CD4-positive, alpha-beta T cell treated with Interleukin-6 at 100 ng/mL for 8 hours (primary cell): ENCODE data around the gene CEMIP.

Experiments used
- DNase-seq: peaks from one replicate; pipeline ENCODE4 v3.0.0-alpha.2; 2020; ENCODE audit warnings: mixed read lengths, low spot score

The CEMIP gene

GRCh38 chr15:80979538-80980200 lies 200.5 kb downstream of the CEMIP start:
- DNase-seq, result no peak

- DNase-seq, result no peak
These were observed 203.0 kb downstream of the CEMIP start for GRCh38 chr15:80982205-80982604.

- no peak for DNase-seq
These were observed 203.7 kb downstream of the CEMIP start for GRCh38 chr15:80982839-80983238.

DNA sequence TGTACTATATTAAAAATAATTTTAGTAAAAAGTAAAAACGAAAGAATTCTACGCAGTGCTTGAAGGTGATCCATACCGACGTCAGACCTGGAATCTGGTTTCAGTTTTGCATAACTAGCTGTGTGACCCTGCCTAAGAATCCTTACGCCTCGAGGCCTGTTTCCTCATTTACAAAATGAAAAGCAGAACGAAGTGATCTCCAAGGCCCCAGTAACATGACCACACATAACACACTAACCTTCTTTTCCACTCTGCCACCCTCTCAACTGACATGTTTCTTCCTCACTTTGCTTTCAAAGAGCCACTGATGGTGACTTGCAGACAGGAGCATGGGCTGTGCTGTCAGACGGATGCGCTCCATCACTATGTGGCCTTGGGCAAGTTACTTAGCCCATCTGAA lies 205.7 kb downstream of the CEMIP start:
- DNase-seq, result no peak

- DNase-seq, result no peak
These were observed 206.8 kb downstream of the CEMIP start for GRCh38 chr15:80985981-80986380.

- DNase-seq, result no peak
These were observed 207.3 kb downstream of the CEMIP start for GRCh38 chr15:80986487-80986886.

GRCh38 chr15:80988148-80988796 lies 209.1 kb downstream of the CEMIP start:
- DNase-seq, result no peak

DNA sequence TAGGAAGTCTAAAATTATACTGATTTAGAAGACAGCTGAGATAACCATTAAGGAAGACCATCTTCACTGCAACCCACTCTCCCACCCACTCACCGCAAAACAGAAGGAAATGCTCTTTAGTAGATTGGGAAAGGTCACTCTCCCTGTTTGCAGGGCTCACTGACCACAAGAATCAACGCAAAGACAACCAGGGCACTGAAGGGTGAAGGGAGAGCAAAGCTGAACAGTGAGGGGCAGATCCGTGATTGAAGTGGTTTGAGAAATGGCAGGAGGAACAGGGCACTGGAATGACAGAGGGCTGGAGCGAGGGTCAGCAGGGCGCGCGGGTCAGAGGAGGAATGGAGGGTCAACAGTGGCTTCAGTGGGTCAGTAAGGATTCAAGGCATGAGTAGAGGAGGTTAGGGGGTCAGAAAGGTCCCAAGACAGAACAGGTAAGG lies 209.9 kb downstream of the CEMIP start:
- DNase-seq, result no peak

- DNase-seq, result peak; percentile 97
These were observed 210.6 kb downstream of the CEMIP start, which contains the start of gene MESD for GRCh38 chr15:80989518-80990478. MESD (minus strand) TSS chr15:80989819; CDS start chr15:80989791, 28 bp downstream.

DNA sequence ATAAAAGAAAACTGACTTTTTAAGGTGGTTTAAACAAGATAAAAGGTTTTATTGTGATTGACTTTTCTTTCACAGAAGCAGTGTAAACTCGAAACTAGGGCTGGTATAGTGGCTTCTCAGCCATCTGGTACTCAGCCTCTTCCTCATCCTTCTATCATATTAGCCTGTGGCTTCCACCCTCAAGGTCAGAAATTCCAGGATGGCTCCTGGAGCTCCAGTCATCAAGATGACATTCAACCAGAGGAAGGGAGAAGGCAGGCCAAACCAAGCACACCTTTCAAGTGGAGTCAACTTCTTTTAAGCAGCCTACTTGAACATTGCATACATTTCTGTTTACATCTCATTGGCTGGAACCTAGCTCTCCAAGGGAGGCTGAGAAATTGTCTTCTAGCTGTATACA lies 211.8 kb downstream of the CEMIP start:
- DNase-seq, result no peak

- DNase-seq, result peak; percentile 24
These were observed 212.3 kb downstream of the CEMIP start for GRCh38 chr15:80991421-80991820.

- DNase-seq, result no peak
These were observed 212.8 kb downstream of the CEMIP start for GRCh38 chr15:80992006-80992405.

GRCh38 chr15:80992441-80992840 lies 213.3 kb downstream of the CEMIP start:
- DNase-seq, result no peak

GRCh38 chr15:80996247-80996646 lies 217.1 kb downstream of the CEMIP start:
- DNase-seq, result peak; percentile 23

- no peak for DNase-seq
These were observed 218.5 kb downstream of the CEMIP start for GRCh38 chr15:80997692-80998091.

GRCh38 chr15:80998251-80998650 lies 219.1 kb downstream of the CEMIP start:
- no peak for DNase-seq

- DNase-seq, result peak; percentile 64
These were observed 220.5 kb downstream of the CEMIP start for GRCh38 chr15:80999623-81000036.

- no peak for DNase-seq
These were observed 221.0 kb downstream of the CEMIP start for GRCh38 chr15:81000144-81000623.

DNA sequence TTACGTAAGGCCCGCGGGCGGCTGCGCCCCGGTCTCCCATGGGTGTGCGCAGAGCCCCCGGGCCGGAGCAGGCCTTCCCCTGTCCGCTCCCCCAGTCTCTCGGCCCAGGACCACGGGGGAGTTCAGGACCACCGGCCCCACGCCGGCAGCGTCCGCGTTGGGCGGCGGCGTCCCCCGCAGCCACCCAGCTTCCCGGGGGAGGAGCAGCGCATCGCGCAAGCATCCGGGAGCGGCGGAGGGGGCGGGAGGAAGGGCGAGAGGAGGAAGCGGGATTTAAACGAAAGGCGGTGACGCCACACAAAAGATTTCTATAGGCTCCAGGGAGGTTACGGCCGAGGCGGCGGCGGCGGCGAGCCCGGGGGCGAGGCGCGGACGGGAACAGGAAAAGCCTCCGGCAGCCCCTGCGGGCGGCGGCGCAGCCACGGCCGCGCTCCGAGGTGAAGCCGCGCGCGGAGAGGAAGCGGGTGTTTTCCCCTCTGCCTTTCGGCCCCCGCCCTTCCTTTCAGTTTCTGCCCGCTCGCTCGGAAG lies 221.5 kb downstream of the CEMIP start, which contains the start of gene TLNRD1:
Gene TLNRD1, plus strand, starts transcription at position 300 of the 528 bp plus-strand sequence. CDS start 1,349 bp downstream, outside the sequence.
- DNase-seq, result peak; percentile 86
